K562 (cell line): ENCODE data around the gene NUAK1. TPM values are rescaled to one million over a fixed set of nuclear protein-coding genes. Genes with fewer than 3 reads are reported as not detected.

Experiments used
- ATAC-seq: fragments of 200-7000 bp; cut with Tn5 transposase; 3 replicates; pipeline ENCODE4 v1.9.1; 2020; ENCODE audit warnings: moderate library complexity
- BruUV-seq: library from RNA; stranded (reverse); fragments of 400-500 nt; replicated peaks from 2 replicates; lab custom pipeline; 2021; lab: Mats Ljungman, UMichigan
- CTCF ChIA-PET: fragments of 300-600 bp; formaldehyde crosslinking; extraction: SDS; loops from one replicate; lab custom pipeline; 2021; ENCODE audit warnings: low intra/inter-chr PET ratio; lab: Yijun Ruan, JAX
- POLR2A ChIA-PET: fragments of 300-600, 350-650 bp; sonication (Branson Sonifier 250); formaldehyde crosslinking; extraction: SDS; loops from one replicate; lab custom pipeline; 2021; ENCODE audit warnings: antibody characterized with exemption, inconsistent platforms; lab: Yijun Ruan, JAX
- DNase-seq, 4 experiments: peaks; one replicate each; pipeline versions ENCODE4 v3.0.0 to v3.0.0-alpha.2; 2011 to 2018; ENCODE audit warnings: low spot score in 3 of 4, mixed read lengths in 3 of 4; ENCODE audit errors: extremely low read depth in 1 of 4
- FAIRE-seq: peaks from 2 replicates; lab custom pipeline; 2011; peaks lifted over from hg19 to GRCh38; lab: Jason Lieb, UNC
- H2AFZ ChIP-seq: 2 replicates; pipeline ENCODE4 v1.6.0; 2011; ENCODE audit warnings: low read depth, low read length, control low read depth, inconsistent platforms
- H3K27ac ChIP-seq: fragments of 200-600 bp; 3 replicates; pipeline ENCODE4 v1.8.0; 2011; ENCODE audit warnings: low read depth, mild to moderate bottlenecking, control low read depth, inconsistent platforms, low read length, moderate library complexity, mixed read lengths; ENCODE audit errors: extremely low read depth
- H3K27me3 ChIP-seq, 2 experiments: fragments of 300-600 bp in 1 of 2; 2 replicates in 1 of 2; 3 replicates in 1 of 2; pipeline versions ENCODE4 v1.6.0 to v1.8.0; 2011; ENCODE audit warnings: inconsistent platforms in 2 of 2, low read length in 2 of 2, mild to moderate bottlenecking in 1 of 2, mixed read lengths in 1 of 2, moderate library complexity in 1 of 2; ENCODE audit not compliant: control insufficient read depth in 2 of 2, insufficient read depth in 2 of 2
- H3K36me3 ChIP-seq: fragments of 300-600 bp; 3 replicates; pipeline ENCODE4 v1.8.0; 2011; ENCODE audit warnings: mild to moderate bottlenecking, low read length, inconsistent platforms; ENCODE audit not compliant: control insufficient read depth, insufficient read depth
- H3K4me1 ChIP-seq, 2 experiments: fragments of 200-600 bp in 1 of 2; replicated peaks in 1 of 2; 2 replicates in 1 of 2; 3 replicates in 1 of 2; pipeline versions ENCODE4 v1.5.1 to v1.8.0; 2011; ENCODE audit warnings: inconsistent platforms in 2 of 2, low read length in 2 of 2, mild to moderate bottlenecking in 1 of 2, mixed read lengths in 1 of 2, moderate library complexity in 1 of 2; ENCODE audit not compliant: control insufficient read depth in 2 of 2, insufficient read depth in 2 of 2
- H3K4me2 ChIP-seq: 2 replicates; pipeline ENCODE4 v1.6.1; 2011; ENCODE audit warnings: low read length, control low read depth, inconsistent platforms, mixed read lengths; ENCODE audit not compliant: insufficient read depth
- H3K4me3 ChIP-seq: fragments of 200-600 bp; sonication (generic), shearing (Covaris generic); 2 replicates; pipeline ENCODE4 v1.5.1; 2016; ENCODE audit warnings: control low read depth, inconsistent platforms
- H3K79me2 ChIP-seq: fragments of 200-600 bp; 3 replicates; pipeline ENCODE4 v1.8.0; 2011; ENCODE audit warnings: low read length, inconsistent platforms; ENCODE audit not compliant: control insufficient read depth, insufficient read depth
- H3K9ac ChIP-seq, 2 experiments: 2 replicates each; pipeline versions ENCODE4 v1.6.0 to v1.6.1; 2011; ENCODE audit warnings: low read depth in 2 of 2, low read length in 2 of 2, control low read depth in 1 of 2, inconsistent platforms in 1 of 2, mild to moderate bottlenecking in 1 of 2, mixed read lengths in 1 of 2; ENCODE audit not compliant: insufficient read depth in 1 of 2
- H3K9me1 ChIP-seq: one replicate; pipeline ENCODE4 v1.6.0; 2011; ENCODE audit warnings: inconsistent platforms, mild to moderate bottlenecking, low read length, moderate library complexity; ENCODE audit not compliant: control insufficient read depth, insufficient read depth
- H3K9me3 ChIP-seq: replicated peaks from 2 replicates; pipeline ENCODE4 v1.5.1; 2011; ENCODE audit warnings: low read depth, low read length, inconsistent platforms; ENCODE audit not compliant: control insufficient read depth, insufficient read depth
- H4K20me1 ChIP-seq: replicated peaks from 2 replicates; pipeline ENCODE4 v1.6.1; 2011; ENCODE audit warnings: low read length, inconsistent platforms, mixed read lengths; ENCODE audit not compliant: control insufficient read depth, insufficient read depth
- HDAC8 ChIP-seq: fragments of 450-650 bp; IDR thresholded peaks from 2 replicates; pipeline ENCODE4 v1.6.1; 2016; ENCODE audit warnings: mild to moderate bottlenecking, missing genetic modification characterization, moderate library complexity, missing compliant biosample characterization
- U2AF2 ChIP-seq: fragments of 200-400 bp; formaldehyde crosslinking; optimal IDR thresholded peaks from 2 replicates; pipeline ENCODE3; 2017; ENCODE audit warnings: low read depth, mild to moderate bottlenecking, low read length
- ZBTB1 ChIP-seq: sonication (generic); formaldehyde crosslinking; IDR thresholded peaks from 2 replicates; pipeline ENCODE4 v1.8.1; 2023; ENCODE audit warnings: missing genetic modification reagents, low read depth, mild to moderate bottlenecking, borderline replicate concordance
- WGBS: fragments of 100-300 bp; shearing (Covaris generic); methylation state at CpG from one replicate; pipeline ENCODE4 v1.1.6; 2016; ENCODE audit warnings: low coverage, mixed read lengths; ENCODE audit not compliant: insufficient coverage; ENCODE audit errors: missing lambda C conversion rate; 5-methylcytosine and 5-hydroxymethylcytosine counted together
- in situ Hi-C: fragments of 300-500 bp; cut with MboI; formaldehyde crosslinking; loops from 4 replicates; pipeline ENCODE4 v1.15.0; 2018; ENCODE audit warnings: inconsistent platforms, mixed read lengths
- intact Hi-C: fragments of 100-400 bp; cut with micrococcal nuclease; formaldehyde crosslinking; loops from 2 replicates; pipeline ENCODE4 v1.14.2; 2022
- polyA plus RNA-seq, 8 experiments: library from polyadenylated mRNA; depleted of rRNA in 4 of 8; stranded (reverse) in 5 of 8; unstranded in 3 of 8; fragments of >200 nt; fragmentation: Nextera tagmentation in 2 of 8; fragmentation: Illumina TruSeq in 1 of 8; extraction: Ambion mirVana in 2 of 8; extraction: Trizol in 1 of 8; gene quantifications; 2 replicates each; pipeline versions ENCODE4 v1.2.1 to v1.2.3, GENCODE V29; 2011 to 2014; ENCODE audit warnings: inconsistent platforms in 1 of 8, missing spikeins in 1 of 8
- total RNA-seq, 7 experiments: library from RNA; depleted of rRNA in 6 of 7; stranded (reverse); fragments of >200 nt in 6 of 7; fragmentation: Illumina TruSeq in 2 of 7; extraction: Trizol in 2 of 7; gene quantifications; 2 replicates each; pipeline versions ENCODE4 v1.2.1 to v1.2.3, GENCODE V29; 2011 to 2021; ENCODE audit warnings: low replicate concordance in 1 of 7
- TF ChIP-seq, protein P1 (sequence below): IDR thresholded peaks from 3 replicates; pipeline ENCODE4 v1.6.1; 2011; ENCODE audit warnings: borderline replicate concordance, mild to moderate bottlenecking, moderate library complexity; ENCODE audit not compliant: insufficient read length; ENCODE audit errors: extremely low read depth
- TF ChIP-seq, protein P2 (sequence below): fragments of 150-350 bp; IDR thresholded peaks from 2 replicates; pipeline ENCODE4 v1.6.1; 2014; ENCODE audit warnings: low read depth, mild to moderate bottlenecking, low read length, borderline replicate concordance
- TF ChIP-seq, protein P3 (sequence below): IDR thresholded peaks from 2 replicates; pipeline ENCODE4 v1.6.1; 2012; ENCODE audit warnings: low read depth, low read length, improper control_type of control experiment, borderline replicate concordance

NUAK1 gene
- total and polyA plus RNA-seq, 9 of the 15 experiments (the other 6 are each of a cell fraction or from before 2014, with no cell fraction given): 0.02 TPM; not detected in 8

DNA sequence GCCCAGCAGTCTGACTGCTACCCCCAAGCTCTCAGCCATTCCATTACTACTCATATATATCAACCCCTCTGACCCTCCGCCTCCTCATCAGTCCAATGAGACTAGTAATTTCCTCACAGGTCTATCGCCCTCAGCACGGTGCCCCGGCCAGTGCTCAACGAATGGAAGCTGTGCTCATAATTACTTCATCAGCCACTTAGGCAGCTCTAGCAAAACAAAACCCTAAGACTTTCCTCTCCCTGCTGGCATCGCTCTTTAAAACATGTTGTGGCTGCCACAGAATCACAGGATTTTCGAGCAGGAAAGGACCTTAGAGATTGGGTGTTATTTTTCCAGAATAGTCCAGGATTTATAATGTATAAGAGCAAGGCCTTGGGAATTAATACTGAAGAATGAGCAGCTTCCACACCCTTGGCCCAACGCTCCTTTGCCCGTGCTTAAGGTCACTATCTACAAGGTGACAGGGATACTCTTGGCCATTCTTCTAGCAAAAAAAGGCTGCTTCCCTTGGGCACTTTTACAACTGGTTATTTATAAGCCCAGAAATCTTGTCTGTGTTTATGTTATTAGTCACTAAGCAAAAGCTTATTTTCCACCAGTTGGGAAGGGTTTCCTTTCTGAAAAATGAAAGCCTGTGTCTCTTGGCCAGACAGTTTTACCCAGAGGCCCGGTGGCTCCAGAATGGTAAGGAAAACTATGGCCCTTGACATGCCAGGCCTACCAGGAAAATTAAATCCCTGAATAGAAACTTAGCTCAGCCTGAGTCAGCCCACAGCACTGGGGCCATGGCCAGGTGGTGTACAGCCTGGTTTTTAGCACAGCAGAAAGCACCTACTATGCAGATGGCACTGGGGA lies 47.9 kb downstream of the NUAK1 start:
- in situ Hi-C loops: no loop called here
- H3K27ac ChIP-seq: no peak overlapping the region
- no peaks in the 10 kb centered on the region for H3K9me3 ChIP-seq
- no peak for FAIRE-seq
- H3K79me2 ChIP-seq: no peaks in the 10 kb centered on the region
- peaks cover 8 to 52% of the 10 kb centered on the region in 2 experiments; a peak in 4 of 5 replicates for H3K27me3 ChIP-seq
- TF ChIP-seq U2AF2 (no peak), HDAC8 (tag) (no peak), ZBTB1 (CRISPR knock-in tag) (no peak)
- TF ChIP-seq, protein P1, sequence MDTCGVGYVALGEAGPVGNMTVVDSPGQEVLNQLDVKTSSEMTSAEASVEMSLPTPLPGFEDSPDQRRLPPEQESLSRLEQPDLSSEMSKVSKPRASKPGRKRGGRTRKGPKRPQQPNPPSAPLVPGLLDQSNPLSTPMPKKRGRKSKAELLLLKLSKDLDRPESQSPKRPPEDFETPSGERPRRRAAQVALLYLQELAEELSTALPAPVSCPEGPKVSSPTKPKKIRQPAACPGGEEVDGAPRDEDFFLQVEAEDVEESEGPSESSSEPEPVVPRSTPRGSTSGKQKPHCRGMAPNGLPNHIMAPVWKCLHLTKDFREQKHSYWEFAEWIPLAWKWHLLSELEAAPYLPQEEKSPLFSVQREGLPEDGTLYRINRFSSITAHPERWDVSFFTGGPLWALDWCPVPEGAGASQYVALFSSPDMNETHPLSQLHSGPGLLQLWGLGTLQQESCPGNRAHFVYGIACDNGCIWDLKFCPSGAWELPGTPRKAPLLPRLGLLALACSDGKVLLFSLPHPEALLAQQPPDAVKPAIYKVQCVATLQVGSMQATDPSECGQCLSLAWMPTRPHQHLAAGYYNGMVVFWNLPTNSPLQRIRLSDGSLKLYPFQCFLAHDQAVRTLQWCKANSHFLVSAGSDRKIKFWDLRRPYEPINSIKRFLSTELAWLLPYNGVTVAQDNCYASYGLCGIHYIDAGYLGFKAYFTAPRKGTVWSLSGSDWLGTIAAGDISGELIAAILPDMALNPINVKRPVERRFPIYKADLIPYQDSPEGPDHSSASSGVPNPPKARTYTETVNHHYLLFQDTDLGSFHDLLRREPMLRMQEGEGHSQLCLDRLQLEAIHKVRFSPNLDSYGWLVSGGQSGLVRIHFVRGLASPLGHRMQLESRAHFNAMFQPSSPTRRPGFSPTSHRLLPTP: no peak
- TF ChIP-seq, protein P2, sequence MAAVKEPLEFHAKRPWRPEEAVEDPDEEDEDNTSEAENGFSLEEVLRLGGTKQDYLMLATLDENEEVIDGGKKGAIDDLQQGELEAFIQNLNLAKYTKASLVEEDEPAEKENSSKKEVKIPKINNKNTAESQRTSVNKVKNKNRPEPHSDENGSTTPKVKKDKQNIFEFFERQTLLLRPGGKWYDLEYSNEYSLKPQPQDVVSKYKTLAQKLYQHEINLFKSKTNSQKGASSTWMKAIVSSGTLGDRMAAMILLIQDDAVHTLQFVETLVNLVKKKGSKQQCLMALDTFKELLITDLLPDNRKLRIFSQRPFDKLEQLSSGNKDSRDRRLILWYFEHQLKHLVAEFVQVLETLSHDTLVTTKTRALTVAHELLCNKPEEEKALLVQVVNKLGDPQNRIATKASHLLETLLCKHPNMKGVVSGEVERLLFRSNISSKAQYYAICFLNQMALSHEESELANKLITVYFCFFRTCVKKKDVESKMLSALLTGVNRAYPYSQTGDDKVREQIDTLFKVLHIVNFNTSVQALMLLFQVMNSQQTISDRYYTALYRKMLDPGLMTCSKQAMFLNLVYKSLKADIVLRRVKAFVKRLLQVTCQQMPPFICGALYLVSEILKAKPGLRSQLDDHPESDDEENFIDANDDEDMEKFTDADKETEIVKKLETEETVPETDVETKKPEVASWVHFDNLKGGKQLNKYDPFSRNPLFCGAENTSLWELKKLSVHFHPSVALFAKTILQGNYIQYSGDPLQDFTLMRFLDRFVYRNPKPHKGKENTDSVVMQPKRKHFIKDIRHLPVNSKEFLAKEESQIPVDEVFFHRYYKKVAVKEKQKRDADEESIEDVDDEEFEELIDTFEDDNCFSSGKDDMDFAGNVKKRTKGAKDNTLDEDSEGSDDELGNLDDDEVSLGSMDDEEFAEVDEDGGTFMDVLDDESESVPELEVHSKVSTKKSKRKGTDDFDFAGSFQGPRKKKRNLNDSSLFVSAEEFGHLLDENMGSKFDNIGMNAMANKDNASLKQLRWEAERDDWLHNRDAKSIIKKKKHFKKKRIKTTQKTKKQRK: no peak
- TF ChIP-seq, protein P3, sequence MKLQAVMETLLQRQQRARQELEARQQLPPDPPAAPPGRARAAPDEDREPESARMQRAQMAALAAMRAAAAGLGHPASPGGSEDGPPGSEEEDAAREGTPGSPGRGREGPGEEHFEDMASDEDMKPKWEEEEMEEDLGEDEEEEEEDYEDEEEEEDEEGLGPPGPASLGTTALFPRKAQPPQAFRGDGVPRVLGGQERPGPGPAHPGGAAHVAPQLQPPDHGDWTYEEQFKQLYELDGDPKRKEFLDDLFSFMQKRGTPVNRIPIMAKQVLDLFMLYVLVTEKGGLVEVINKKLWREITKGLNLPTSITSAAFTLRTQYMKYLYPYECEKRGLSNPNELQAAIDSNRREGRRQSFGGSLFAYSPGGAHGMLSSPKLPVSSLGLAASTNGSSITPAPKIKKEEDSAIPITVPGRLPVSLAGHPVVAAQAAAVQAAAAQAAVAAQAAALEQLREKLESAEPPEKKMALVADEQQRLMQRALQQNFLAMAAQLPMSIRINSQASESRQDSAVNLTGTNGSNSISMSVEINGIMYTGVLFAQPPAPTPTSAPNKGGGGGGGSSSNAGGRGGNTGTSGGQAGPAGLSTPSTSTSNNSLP: no peak
- TF ChIP-seq, all 486 proteins: peak for 0
- intact Hi-C loops: no loop called here
- 1% methylated on average over 10 of the region's 10 CpGs for WGBS
- ATAC-seq: no peak
- no peaks in the 10 kb centered on the region for H3K4me1 ChIP-seq
- no peak overlapping the region for H3K4me3 ChIP-seq
- no peaks in the 10 kb centered on the region for H3K9me1 ChIP-seq
- H2AFZ ChIP-seq: no peak overlapping the region
- no TSS peak for BruUV-seq
- POLR2A ChIA-PET: interaction anchor here (0.8 kb wide), 2 partner anchors 9 to 11 kb away, joined by 3 read pairs; no protein-coding TSS in a partner anchor
- no peak overlapping the region for H3K4me2 ChIP-seq
- H3K36me3 ChIP-seq: no peaks in the 10 kb centered on the region
- H3K9ac ChIP-seq: no peak overlapping the region
- no peaks in the 10 kb centered on the region for H4K20me1 ChIP-seq
- CTCF ChIA-PET: no interaction called here
- DNase-seq: no peak
